ENCODE measurements around the gene TUT7. TPM values are rescaled to one million over a fixed set of nuclear protein-coding genes. Genes with fewer than 3 reads are reported as not detected.
"Not testable (repeated sequence)": the region's sequence is repeated elsewhere in the genome, so short reads cannot be mapped to it uniquely, and the experiment has no call there.

TUT7 gene
- total and polyA plus RNA-seq, 4 donors = 7.1 to 38.1 (median 18.1) TPM

- H3K36me3 ChIP-seq (ENCODE audit: control insufficient read depth in 1 of 2, insufficient read depth in 2 of 2, low read length in 1 of 2) = peaks cover 4 to 16% of the 10 kb centered on the region in 2 donors
Observed at GRCh38 chr9:86324308-86324707, 29.9 kb downstream of the TUT7 start.

DNA sequence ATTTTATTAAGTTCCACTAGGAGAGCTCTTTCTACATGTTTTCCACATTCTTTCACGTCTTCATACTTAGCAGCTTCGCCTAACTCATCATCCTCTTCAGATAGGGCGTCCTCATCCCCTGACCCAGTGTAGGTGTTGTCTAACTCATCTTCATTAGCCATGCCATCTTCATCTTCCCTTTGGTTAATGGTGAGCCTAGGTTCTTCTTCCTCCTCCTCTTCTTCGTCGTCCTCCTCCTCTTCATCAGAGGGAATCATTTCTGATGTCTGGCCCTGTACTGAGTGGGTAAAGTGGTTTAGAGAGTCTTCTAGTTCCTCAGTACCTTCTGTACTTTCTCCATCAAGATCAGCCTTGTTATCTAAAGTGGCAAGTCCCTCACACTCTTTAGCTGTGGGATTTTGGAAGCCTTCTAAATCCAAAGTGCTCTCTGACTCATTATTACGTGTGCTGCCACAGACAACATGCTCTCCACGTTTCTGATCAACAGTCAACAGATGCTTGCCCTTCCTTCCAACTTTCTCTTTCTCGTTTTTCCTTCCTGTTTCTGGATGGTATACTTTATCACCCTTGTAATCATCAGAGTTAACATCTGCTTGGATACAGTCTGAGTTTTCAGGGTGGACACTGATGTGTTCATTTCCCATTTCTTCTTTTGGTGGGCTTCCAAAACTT lies 31.1 kb downstream of the TUT7 start:
- Histone ChIP-seq H3K36me3 (ENCODE audit: control insufficient read depth in 1 of 2, insufficient read depth in 2 of 2, low read length in 1 of 2) (peaks cover 7 to 15% of the 10 kb centered on the region in 2 donors), H3K9me3 (ENCODE audit: control insufficient read depth, low read length) (no peaks in the 10 kb centered on the region), H3K4me3 (ENCODE audit: low read length in 2 of 2) (no peak overlapping the region), H3K27me3 (ENCODE audit: control insufficient read depth in 1 of 2, insufficient read depth in 2 of 2, low read length in 1 of 2) (no peaks in the 10 kb centered on the region), H3K4me1 (ENCODE audit: control insufficient read depth in 1 of 2, insufficient read depth in 2 of 2, low read length in 2 of 2) (no peaks in the 10 kb centered on the region), H3K27ac (ENCODE audit: low read depth in 1 of 2, low read length in 2 of 2) (no peak overlapping the region)
- intact Hi-C loops (cut with DNase I) = no loop called here
- 79% methylated on average over 8 of the region's 8 CpGs for WGBS, 2 donors
- ATAC-seq (ENCODE audit: low FRiP score) (no peak), DNase-seq (no peak)

More at GRCh38 chr9:86324308-86324707, 29.9 kb downstream of the TUT7 start:
- H3K4me3 ChIP-seq (ENCODE audit: low read length in 2 of 2) = no peak overlapping the region
- WGBS, 2 donors = 89% methylated on average over 2 of the region's 2 CpGs
- H3K4me1 ChIP-seq (ENCODE audit: control insufficient read depth in 1 of 2, insufficient read depth in 2 of 2, low read length in 2 of 2) = no peaks in the 10 kb centered on the region
- H3K9me3 ChIP-seq (ENCODE audit: control insufficient read depth, low read length) = no peaks in the 10 kb centered on the region
- ATAC-seq (ENCODE audit: low FRiP score) = no peak
- intact Hi-C loops (cut with DNase I) = no loop called here
- H3K27ac ChIP-seq (ENCODE audit: low read depth in 1 of 2, low read length in 2 of 2) = no peak overlapping the region
- no peak for DNase-seq
- H3K27me3 ChIP-seq (ENCODE audit: control insufficient read depth in 1 of 2, insufficient read depth in 2 of 2, low read length in 1 of 2) = no peaks in the 10 kb centered on the region

- intact Hi-C loops (cut with DNase I) = no loop called here
- WGBS, 2 donors = 60 to 62% methylated on average over 5 of the region's 5 CpGs
- no peak for ATAC-seq (ENCODE audit: low FRiP score)
Observed at GRCh38 chr9:86321373-86321772, 32.8 kb downstream of the TUT7 start.

GRCh38 chr9:86318187-86318586 lies 36.0 kb downstream of the TUT7 start:
- H3K27ac ChIP-seq (ENCODE audit: low read depth in 1 of 2, low read length in 2 of 2) = no peak overlapping the region
- H3K4me3 ChIP-seq (ENCODE audit: low read length in 2 of 2) = no peak overlapping the region
- no peaks in the 10 kb centered on the region for H3K27me3 ChIP-seq (ENCODE audit: control insufficient read depth in 1 of 2, insufficient read depth in 2 of 2, low read length in 1 of 2)
- WGBS, 2 donors = 96% methylated on average over 4 of the region's 4 CpGs
- H3K36me3 ChIP-seq (ENCODE audit: control insufficient read depth in 1 of 2, insufficient read depth in 2 of 2, low read length in 1 of 2) = peaks cover 5 to 9% of the 10 kb centered on the region in 2 donors
- DNase-seq = no peak
- no peaks in the 10 kb centered on the region for H3K9me3 ChIP-seq (ENCODE audit: control insufficient read depth, low read length)
- intact Hi-C loops (cut with DNase I) = no loop called here
- H3K4me1 ChIP-seq (ENCODE audit: control insufficient read depth in 1 of 2, insufficient read depth in 2 of 2, low read length in 2 of 2) = no peaks in the 10 kb centered on the region
- no peak for ATAC-seq (ENCODE audit: low FRiP score)

More at GRCh38 chr9:86321373-86321772, 32.8 kb downstream of the TUT7 start:
- no peak overlapping the region for H3K4me3 ChIP-seq (ENCODE audit: low read length in 2 of 2)
- peak; percentile 67 to 77 for DNase-seq
- no peaks in the 10 kb centered on the region for H3K27me3 ChIP-seq (ENCODE audit: control insufficient read depth in 1 of 2, insufficient read depth in 2 of 2, low read length in 1 of 2)
- H3K4me1 ChIP-seq (ENCODE audit: control insufficient read depth in 1 of 2, insufficient read depth in 2 of 2, low read length in 2 of 2) = no peaks in the 10 kb centered on the region
- peaks cover 3 to 12% of the 10 kb centered on the region in 2 donors for H3K36me3 ChIP-seq (ENCODE audit: control insufficient read depth in 1 of 2, insufficient read depth in 2 of 2, low read length in 1 of 2)
- H3K9me3 ChIP-seq (ENCODE audit: control insufficient read depth, low read length) = no peaks in the 10 kb centered on the region
- H3K27ac ChIP-seq (ENCODE audit: low read depth in 1 of 2, low read length in 2 of 2) = no peak overlapping the region

- Histone ChIP-seq H3K27me3 (ENCODE audit: control insufficient read depth in 1 of 2, insufficient read depth in 2 of 2, low read length in 1 of 2) (no peaks in the 10 kb centered on the region), H3K4me1 (ENCODE audit: control insufficient read depth in 1 of 2, insufficient read depth in 2 of 2, low read length in 2 of 2) (no peaks in the 10 kb centered on the region), H3K27ac (ENCODE audit: low read depth in 1 of 2, low read length in 2 of 2) (no peak overlapping the region), H3K4me3 (ENCODE audit: low read length in 2 of 2) (no peak overlapping the region), H3K9me3 (ENCODE audit: control insufficient read depth, low read length) (no peaks in the 10 kb centered on the region), H3K36me3 (ENCODE audit: control insufficient read depth in 1 of 2, insufficient read depth in 2 of 2, low read length in 1 of 2) (peaks cover 5 to 7% of the 10 kb centered on the region in 2 donors)
- ATAC-seq (ENCODE audit: low FRiP score) (no peak), DNase-seq (no peak)
- intact Hi-C loops (cut with DNase I) = no loop called here
- WGBS, 2 donors = 20 to 32% methylated on average over 2 of the region's 2 CpGs
Observed at GRCh38 chr9:86315078-86315477, 39.1 kb downstream of the TUT7 start.

DNA sequence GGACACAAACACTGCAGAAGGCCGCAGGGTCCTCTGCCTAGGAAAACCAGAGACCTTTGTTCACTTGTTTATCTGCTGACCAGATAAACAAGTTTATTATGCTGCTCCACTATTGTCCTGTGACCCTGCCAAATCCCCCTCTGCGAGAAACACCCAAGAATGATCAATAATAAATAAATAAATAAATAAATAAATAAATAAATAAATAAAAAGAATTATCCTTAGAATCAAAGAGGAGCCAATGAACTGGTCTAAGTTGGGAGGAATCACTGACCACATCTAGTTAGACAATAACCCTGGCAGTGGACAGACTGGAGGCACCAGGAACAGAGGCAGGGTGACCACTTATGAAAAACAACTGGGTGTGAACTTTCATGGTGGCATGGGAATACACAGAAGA lies 41.3 kb downstream of the TUT7 start:
- DNase-seq; H3K4me3 ChIP-seq (ENCODE audit: low read length in 2 of 2); H3K27ac ChIP-seq (ENCODE audit: low read depth in 1 of 2, low read length in 2 of 2); H3K4me1 ChIP-seq (ENCODE audit: control insufficient read depth in 1 of 2, insufficient read depth in 2 of 2, low read length in 2 of 2); H3K9me3 ChIP-seq (ENCODE audit: control insufficient read depth, low read length); intact Hi-C loops (cut with DNase I); ATAC-seq (ENCODE audit: low FRiP score); H3K27me3 ChIP-seq (ENCODE audit: control insufficient read depth in 1 of 2, insufficient read depth in 2 of 2, low read length in 1 of 2); H3K36me3 ChIP-seq (ENCODE audit: control insufficient read depth in 1 of 2, insufficient read depth in 2 of 2, low read length in 1 of 2): not testable (repeated sequence)
- 96 to 98% methylated on average over 2 of the region's 2 CpGs for WGBS, 2 donors

- ATAC-seq (ENCODE audit: low FRiP score) = no peak
- H3K9me3 ChIP-seq (ENCODE audit: control insufficient read depth, low read length) = no peaks in the 10 kb centered on the region
- H3K27ac ChIP-seq (ENCODE audit: low read depth in 1 of 2, low read length in 2 of 2) = no peak overlapping the region
- H3K4me1 ChIP-seq (ENCODE audit: control insufficient read depth in 1 of 2, insufficient read depth in 2 of 2, low read length in 2 of 2) = no peaks in the 10 kb centered on the region
- H3K4me3 ChIP-seq (ENCODE audit: low read length in 2 of 2) = no peak overlapping the region
- no peaks in the 10 kb centered on the region for H3K27me3 ChIP-seq (ENCODE audit: control insufficient read depth in 1 of 2, insufficient read depth in 2 of 2, low read length in 1 of 2)
- WGBS, 2 donors = 22 to 26% methylated on average over 1 of the region's 1 CpG
- H3K36me3 ChIP-seq (ENCODE audit: control insufficient read depth in 1 of 2, insufficient read depth in 2 of 2, low read length in 1 of 2) = peaks cover 1 to 7% of the 10 kb centered on the region in 2 donors
- intact Hi-C loops (cut with DNase I) = no loop called here
- DNase-seq = no peak
Observed at GRCh38 chr9:86308687-86309086, 45.5 kb downstream of the TUT7 start.

GRCh38 chr9:86304236-86304730 lies 49.9 kb downstream of the TUT7 start:
- H3K4me1 ChIP-seq (ENCODE audit: control insufficient read depth in 1 of 2, insufficient read depth in 2 of 2, low read length in 2 of 2) = no peaks in the 10 kb centered on the region
- WGBS, 2 donors = 51 to 53% methylated on average over 3 of the region's 3 CpGs
- H3K4me3 ChIP-seq (ENCODE audit: low read length in 2 of 2) = no peak overlapping the region
- intact Hi-C loops (cut with DNase I) = no loop called here
- ATAC-seq (ENCODE audit: low FRiP score) (no peak), DNase-seq (no peak)
- H3K9me3 ChIP-seq (ENCODE audit: control insufficient read depth, low read length) = no peaks in the 10 kb centered on the region
- peaks cover 8 to 11% of the 10 kb centered on the region in 2 donors for H3K36me3 ChIP-seq (ENCODE audit: control insufficient read depth in 1 of 2, insufficient read depth in 2 of 2, low read length in 1 of 2)
- no peaks in the 10 kb centered on the region for H3K27me3 ChIP-seq (ENCODE audit: control insufficient read depth in 1 of 2, insufficient read depth in 2 of 2, low read length in 1 of 2)
- no peak overlapping the region for H3K27ac ChIP-seq (ENCODE audit: low read depth in 1 of 2, low read length in 2 of 2)

DNA sequence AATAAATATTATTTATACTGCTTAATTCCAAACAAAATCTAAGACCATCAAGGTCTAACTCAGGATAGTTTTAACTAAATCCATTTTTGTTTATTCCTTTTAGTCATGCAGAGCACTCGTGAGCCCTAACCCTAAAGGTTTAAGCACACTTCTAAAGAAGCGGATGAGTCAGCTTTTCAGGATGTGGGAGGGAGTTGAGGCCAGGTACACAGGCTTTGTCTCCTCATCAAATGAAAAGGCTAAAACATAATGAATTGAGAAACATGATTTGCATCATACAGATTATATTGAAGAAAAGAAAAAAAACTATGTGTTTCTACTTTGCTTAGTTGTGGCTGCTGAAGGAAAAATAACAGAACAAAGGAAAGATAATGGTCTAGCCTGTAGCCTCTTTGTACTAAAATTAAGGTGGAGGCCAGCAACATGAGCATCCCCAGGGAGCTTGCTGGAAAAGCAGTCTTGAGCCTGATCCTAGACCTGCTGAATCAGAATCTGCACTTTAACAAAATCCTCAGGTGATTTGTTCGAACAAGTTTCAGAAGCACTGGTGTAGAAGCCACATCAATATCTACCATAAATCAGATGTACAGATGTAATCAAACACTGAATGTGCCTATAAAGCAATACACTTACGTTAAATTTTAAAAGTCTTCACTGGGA lies 50.8 kb downstream of the TUT7 start:
- no peak for DNase-seq
- 89 to 92% methylated on average over 4 of the region's 4 CpGs for WGBS, 2 donors
- intact Hi-C loops (cut with DNase I) = no loop called here
- ATAC-seq (ENCODE audit: low FRiP score) = no peak
- Histone ChIP-seq H3K4me1 (ENCODE audit: control insufficient read depth in 1 of 2, insufficient read depth in 2 of 2, low read length in 2 of 2) (no peaks in the 10 kb centered on the region), H3K4me3 (ENCODE audit: low read length in 2 of 2) (no peak overlapping the region), H3K9me3 (ENCODE audit: control insufficient read depth, low read length) (no peaks in the 10 kb centered on the region), H3K36me3 (ENCODE audit: control insufficient read depth in 1 of 2, insufficient read depth in 2 of 2, low read length in 1 of 2) (peaks cover 11 to 14% of the 10 kb centered on the region in 2 donors), H3K27ac (ENCODE audit: low read depth in 1 of 2, low read length in 2 of 2) (no peak overlapping the region), H3K27me3 (ENCODE audit: control insufficient read depth in 1 of 2, insufficient read depth in 2 of 2, low read length in 1 of 2) (no peaks in the 10 kb centered on the region)
